Small intestine (tissue), 7 donors: ENCODE measurements around the gene GPX7. TPM values are rescaled to one million over a fixed set of nuclear protein-coding genes. Genes with fewer than 3 reads are reported as not detected.
A peak's percentile ranks its signal among the peaks of the same experiment; 100 is the strongest.

Experiments
- DNase-seq, 2 donors: peaks; one replicate each; pipeline versions ENCODE4 v3.0.0 to v3.0.0-alpha.2; 2013
- FAIRE-seq: peaks from 2 replicates; lab custom pipeline; 2012; peaks lifted over from hg19 to GRCh38; lab: Jason Lieb, UNC
- H3K27ac ChIP-seq, 3 donors: one replicate each; pipeline ENCODE4 v1.5.1; 2013; ENCODE audit warnings: low read length in 2 of 3, mild to moderate bottlenecking in 2 of 3, control low read depth in 1 of 3, inconsistent platforms in 1 of 3, low read depth in 1 of 3, moderate library complexity in 1 of 3
- H3K27me3 ChIP-seq, 3 donors: one replicate each; pipeline ENCODE4 v1.6.1; 2013; ENCODE audit warnings: low read length in 3 of 3, inconsistent platforms in 1 of 3; ENCODE audit not compliant: control insufficient read depth in 3 of 3, insufficient read depth in 3 of 3
- H3K36me3 ChIP-seq, 3 donors: one replicate each; pipeline ENCODE4 v1.6.1; 2013; ENCODE audit warnings: low read length in 3 of 3, inconsistent platforms in 1 of 3, low read depth in 1 of 3, mild to moderate bottlenecking in 1 of 3, moderate library complexity in 1 of 3; ENCODE audit not compliant: control insufficient read depth in 3 of 3, insufficient read depth in 2 of 3
- H3K4me1 ChIP-seq, 3 donors: one replicate each; pipeline ENCODE4 v1.6.1; 2013; ENCODE audit warnings: low read length in 2 of 3, inconsistent platforms in 1 of 3, low read depth in 1 of 3, mild to moderate bottlenecking in 1 of 3, moderate library complexity in 1 of 3; ENCODE audit not compliant: control insufficient read depth in 3 of 3, insufficient read depth in 2 of 3
- H3K4me3 ChIP-seq, 3 donors: one replicate each; pipeline ENCODE4 v1.5.1; 2013; ENCODE audit warnings: low read length in 3 of 3, control low read depth in 1 of 3, inconsistent platforms in 1 of 3, low read depth in 1 of 3, mild to moderate bottlenecking in 1 of 3, moderate library complexity in 1 of 3
- H3K9me3 ChIP-seq, 2 donors: one replicate each; pipeline ENCODE4 v1.6.1; 2013; ENCODE audit warnings: low read depth in 1 of 2, low read length in 1 of 2; ENCODE audit not compliant: control insufficient read depth in 2 of 2, insufficient read depth in 1 of 2
- WGBS, 3 donors: extraction: QIAGEN DNeasy Blood & Tissue Kit; methylation state at CpG; one replicate each; pipeline ENCODE4 v1.1.7; 2013; 5-methylcytosine and 5-hydroxymethylcytosine counted together
- polyA plus RNA-seq, 4 donors: library from polyadenylated mRNA; stranded (reverse) in 3 of 4; unstranded in 1 of 4; fragments of 200-250 nt in 3 of 4; fragments of 120-200 nt in 1 of 4; gene quantifications; one replicate each; pipeline versions ENCODE4 v1.2.1 to v1.2.3, GENCODE V29; 2013
- donor health status: healthy with polysubstance abuse.
- donor health status: control.
- donor health status: control.
- donor health status: Bipolar disorder and iron deficiency.
- donor health status: healthy.

GPX7 gene
- polyA plus RNA-seq, 4 donors, result 1.9 to 40.5 (median 4.1) TPM; not detected in 1

DNA sequence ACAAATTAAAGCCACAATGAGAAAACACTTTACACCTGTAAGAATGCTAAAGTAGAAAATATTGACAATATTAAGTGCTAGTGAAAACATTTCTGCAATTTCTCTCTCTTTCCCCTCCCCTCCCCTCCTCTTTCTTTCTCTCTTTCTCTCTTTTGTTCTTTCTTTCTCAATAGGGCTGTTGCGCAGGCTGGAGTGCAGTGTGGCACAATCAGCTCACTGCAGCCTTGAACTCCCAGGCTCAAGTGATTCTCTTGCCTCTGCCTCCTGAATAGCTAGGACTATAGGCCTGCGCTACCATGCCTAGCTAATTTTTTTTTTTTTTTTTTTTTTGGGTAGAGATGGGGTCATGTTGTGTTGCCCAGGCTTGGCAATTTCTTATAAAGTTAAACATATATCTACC is 24.9 kb downstream of the GPX7 start:
- H3K4me3 ChIP-seq, result no peak overlapping the region
- no peak for FAIRE-seq
- peaks cover 0 to 13% of the 10 kb centered on the region in 2 donors for H3K9me3 ChIP-seq
- H3K27me3 ChIP-seq, result peaks cover 0 to 2% (median 0%) of the 10 kb centered on the region in 3 donors
- no peak overlapping the region for H3K27ac ChIP-seq
- H3K36me3 ChIP-seq, result no peaks in the 10 kb centered on the region
- WGBS, 3 donors, result 97 to 100% (median 97%) methylated on average over 2 of the region's 2 CpGs
- DNase-seq, result no peak
- H3K4me1 ChIP-seq, result peaks cover 0 to 7% (median 0%) of the 10 kb centered on the region in 3 donors

DNA sequence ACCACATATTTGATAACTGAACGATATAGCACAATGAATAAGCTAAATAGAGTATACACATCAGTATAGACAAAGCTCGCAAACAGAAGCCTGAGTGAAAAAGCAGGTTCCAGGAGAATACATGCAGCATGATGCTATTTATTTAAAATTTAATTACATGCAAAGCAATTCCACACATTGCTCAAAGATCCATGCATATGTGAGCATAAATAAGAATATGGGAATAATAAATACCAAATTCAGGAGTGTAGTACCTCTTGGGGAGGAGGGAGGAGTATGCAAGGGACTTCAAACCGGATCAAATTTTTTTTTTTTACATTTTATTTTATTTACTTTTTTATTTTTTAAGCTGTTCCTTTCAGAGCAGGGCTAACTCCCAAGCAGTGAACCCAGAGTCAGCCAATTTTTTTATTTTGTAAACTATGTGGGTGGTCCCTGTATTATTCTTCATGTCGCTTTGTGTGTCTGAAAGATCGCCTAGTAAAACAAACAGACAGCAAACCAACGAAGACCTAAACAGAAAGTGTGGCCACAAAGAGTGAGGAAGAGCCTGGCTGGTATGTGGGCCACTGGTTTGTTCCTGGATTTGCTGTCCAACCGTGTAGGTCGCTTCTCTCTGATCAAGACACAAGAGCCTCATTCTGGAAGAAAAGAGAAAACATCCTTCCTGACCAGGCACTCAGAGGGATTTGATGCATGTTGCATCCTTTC is 26.6 kb downstream of the GPX7 start:
- peaks cover 0 to 18% (median 3%) of the 10 kb centered on the region in 3 donors for H3K27me3 ChIP-seq
- no peaks in the 10 kb centered on the region for H3K36me3 ChIP-seq
- FAIRE-seq (no peak), DNase-seq (no peak)
- H3K9me3 ChIP-seq, result peaks cover 0 to 4% of the 10 kb centered on the region in 2 donors
- H3K4me1 ChIP-seq, result peaks cover 0 to 15% (median 0%) of the 10 kb centered on the region in 3 donors
- 62 to 65% (median 63%) methylated on average over 8 of the region's 8 CpGs for WGBS, 3 donors
- no peak overlapping the region for H3K27ac ChIP-seq
- H3K4me3 ChIP-seq, result no peak overlapping the region

DNA sequence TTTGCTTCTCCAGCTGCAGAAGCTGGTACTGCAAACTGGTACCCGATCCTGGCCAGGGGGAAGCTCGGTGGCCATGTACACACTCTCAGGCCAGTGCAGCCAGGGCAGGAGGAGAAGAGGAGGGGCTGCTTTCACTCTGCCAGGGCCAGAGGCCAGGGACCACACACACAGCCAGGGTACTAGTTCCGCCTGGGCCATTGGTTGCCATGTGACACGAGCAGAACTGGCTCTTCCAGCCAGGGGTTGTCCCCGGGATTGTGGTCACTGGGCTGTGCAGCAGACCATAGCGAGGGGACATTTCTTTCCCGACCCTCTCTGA is 27.1 kb downstream of the GPX7 start:
- FAIRE-seq (no peak), DNase-seq (peak in 1 of 2 donors; percentile 11)
- Histone ChIP-seq H3K9me3 (peaks cover 0 to 4% of the 10 kb centered on the region in 2 donors), H3K27me3 (peaks cover 0 to 23% (median 3%) of the 10 kb centered on the region in 3 donors), H3K4me1 (peaks cover 0 to 15% (median 0%) of the 10 kb centered on the region in 3 donors), H3K27ac (no peak overlapping the region), H3K36me3 (no peaks in the 10 kb centered on the region), H3K4me3 (no peak overlapping the region)
- 56 to 68% (median 66%) methylated on average over 7 of the region's 7 CpGs for WGBS, 3 donors

DNA sequence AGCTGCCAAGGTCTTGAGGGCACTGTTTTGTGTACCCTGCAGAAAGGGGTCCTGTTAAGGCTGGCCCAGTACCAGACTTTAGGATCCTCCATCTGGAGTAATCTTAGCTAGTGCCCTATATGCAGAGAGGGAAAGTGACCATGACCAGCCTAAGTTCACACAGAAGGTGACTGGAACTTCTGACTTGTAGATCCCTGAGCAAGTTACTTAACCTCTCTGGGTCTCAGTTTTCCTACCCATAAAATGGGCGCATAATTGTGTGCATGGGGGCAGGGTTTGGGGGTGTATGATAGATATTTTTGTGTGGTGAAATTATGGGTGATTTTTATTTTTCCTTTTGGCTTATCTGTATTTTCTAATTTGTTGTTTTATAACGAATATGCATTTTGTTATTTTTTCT is 27.5 kb downstream of the GPX7 start:
- WGBS, 3 donors, result 86 to 99% (median 89%) methylated on average over 2 of the region's 2 CpGs
- H3K36me3 ChIP-seq, result no peaks in the 10 kb centered on the region
- H3K27ac ChIP-seq, result no peak overlapping the region
- peaks cover 0 to 8% of the 10 kb centered on the region in 2 donors for H3K9me3 ChIP-seq
- peaks cover 0 to 27% (median 3%) of the 10 kb centered on the region in 3 donors for H3K27me3 ChIP-seq
- H3K4me1 ChIP-seq, result peaks cover 0 to 15% (median 0%) of the 10 kb centered on the region in 3 donors
- no peak overlapping the region for H3K4me3 ChIP-seq
- DNase-seq (no peak), FAIRE-seq (no peak)

DNA sequence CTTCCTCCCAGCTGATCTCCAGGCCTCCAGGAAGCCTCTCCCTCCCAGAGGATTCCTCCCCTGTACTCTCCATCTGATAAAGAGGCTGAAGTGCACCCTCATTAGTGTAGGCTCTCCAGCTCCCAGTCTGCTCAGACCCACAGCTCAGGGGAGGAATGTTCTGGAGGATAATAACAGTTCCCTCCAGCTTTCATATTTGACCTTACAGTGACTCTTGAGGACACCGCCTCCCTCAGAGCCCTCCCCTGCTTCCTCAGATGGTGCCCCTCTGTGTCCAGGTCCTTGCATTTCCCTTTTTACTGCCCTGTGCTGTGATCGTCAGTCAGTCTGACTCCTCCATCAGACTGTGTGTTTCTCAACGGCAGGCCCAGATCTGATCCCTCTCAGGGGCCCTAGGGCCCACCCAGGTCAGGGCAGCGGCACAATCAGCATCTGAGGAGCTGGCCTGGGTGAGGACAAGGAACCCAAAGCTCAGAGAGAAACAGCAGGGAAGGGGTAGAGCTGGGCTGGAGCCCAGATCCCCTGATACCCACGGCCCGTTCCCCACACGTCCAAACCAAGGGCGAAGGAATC is 29.7 kb downstream of the GPX7 start:
- peak; percentile 21 to 58 for DNase-seq
- H3K4me1 ChIP-seq, result peaks cover 0 to 15% (median 0%) of the 10 kb centered on the region in 3 donors
- H3K36me3 ChIP-seq, result no peaks in the 10 kb centered on the region
- no peak for FAIRE-seq
- peaks cover 0 to 15% of the 10 kb centered on the region in 2 donors for H3K9me3 ChIP-seq
- H3K27ac ChIP-seq, result no peak overlapping the region
- H3K27me3 ChIP-seq, result peaks cover 0 to 27% (median 3%) of the 10 kb centered on the region in 3 donors
- WGBS, 3 donors, result 68 to 81% (median 77%) methylated on average over 8 of the region's 8 CpGs
- peak overlapping the region in 1 of 3 donors; percentile 7 for H3K4me3 ChIP-seq

- H3K27me3 ChIP-seq, result peaks cover 0 to 27% (median 3%) of the 10 kb centered on the region in 3 donors
- peak; percentile 18 to 63 for DNase-seq
- peak within 1 kb of the TSS in 2 of 3 donors; percentile 70 to 76 for H3K27ac ChIP-seq
- no peak for FAIRE-seq
- peak within 1 kb of the TSS in 2 of 3 donors; percentile 56 to 57 for H3K4me3 ChIP-seq
- WGBS, 3 donors, result 8 to 13% (median 9%) methylated on average over 31 to 53 of the region's 53 CpGs
- no peaks in the 10 kb centered on the region for H3K36me3 ChIP-seq
- peaks cover 0 to 15% of the 10 kb centered on the region in 2 donors for H3K9me3 ChIP-seq
- H3K4me1 ChIP-seq, result peaks cover 0 to 15% (median 0%) of the 10 kb centered on the region in 3 donors
Observed at GRCh38 chr1:52632732-52633290, 30.6 kb downstream of the GPX7 start, which contains the start of gene SHISAL2A. Gene SHISAL2A (plus strand): TSS chr1:52633168. CDS start chr1:52633494, 326 bp downstream.

DNA sequence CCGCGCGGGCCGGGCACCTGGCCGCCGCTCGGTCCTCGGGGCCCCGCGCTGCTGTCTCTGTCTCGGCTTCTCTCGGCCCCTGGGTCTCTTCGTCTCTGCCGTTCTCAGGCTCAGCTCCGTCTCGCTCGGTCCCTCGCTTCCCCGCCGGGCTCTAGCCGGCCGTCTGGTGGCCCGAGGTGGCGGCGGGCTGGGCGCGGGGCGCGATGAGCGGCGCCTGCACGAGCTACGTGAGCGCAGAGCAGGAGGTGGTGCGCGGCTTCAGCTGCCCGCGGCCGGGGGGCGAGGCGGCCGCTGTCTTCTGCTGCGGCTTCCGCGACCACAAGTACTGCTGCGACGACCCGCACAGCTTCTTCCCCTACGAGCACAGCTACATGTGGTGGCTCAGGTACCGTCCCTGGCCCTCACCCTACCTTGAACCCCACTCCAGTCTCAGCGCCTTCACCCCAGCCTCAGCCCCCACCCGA is 31.2 kb downstream of the GPX7 start:
- Histone ChIP-seq H3K9me3 (peaks cover 0 to 15% of the 10 kb centered on the region in 2 donors), H3K36me3 (no peaks in the 10 kb centered on the region), H3K27me3 (peaks cover 0 to 27% (median 3%) of the 10 kb centered on the region in 3 donors), H3K4me1 (peaks cover 0 to 15% (median 0%) of the 10 kb centered on the region in 3 donors), H3K27ac (peak overlapping the region in 2 of 3 donors; percentile 70 to 76), H3K4me3 (peak overlapping the region in 2 of 3 donors; percentile 56 to 57)
- WGBS, 3 donors, result 3 to 7% (median 4%) methylated on average over 28 to 52 of the region's 52 CpGs
- DNase-seq (peak in 1 of 2 donors; percentile 47), FAIRE-seq (no peak)

DNA sequence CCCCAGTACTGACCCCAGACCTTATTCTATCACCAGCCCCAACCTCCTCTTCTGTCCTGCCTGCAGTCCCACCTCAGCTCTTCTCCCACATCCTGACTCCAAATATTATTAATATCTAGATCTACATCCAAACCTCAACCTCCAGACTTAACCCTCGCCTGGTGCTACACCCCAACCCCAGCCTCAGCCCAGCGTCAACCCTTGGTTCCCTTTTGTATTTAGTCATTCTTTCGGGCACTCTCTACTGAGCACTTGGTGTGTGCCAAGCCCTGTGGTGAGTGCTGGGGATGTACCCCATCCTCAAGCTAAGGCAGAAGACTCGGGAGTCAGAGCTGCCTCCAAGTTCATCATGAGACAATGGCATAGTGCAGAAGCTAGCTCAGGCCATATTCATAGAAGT is 31.9 kb downstream of the GPX7 start:
- DNase-seq, result no peak
- Histone ChIP-seq H3K4me3 (peak overlapping the region in 1 of 3 donors; percentile 4), H3K36me3 (no peaks in the 10 kb centered on the region), H3K9me3 (peaks cover 0 to 15% of the 10 kb centered on the region in 2 donors), H3K27ac (peak overlapping the region in 1 of 3 donors; percentile 5), H3K27me3 (peaks cover 0 to 27% (median 3%) of the 10 kb centered on the region in 3 donors), H3K4me1 (peaks cover 0 to 15% (median 0%) of the 10 kb centered on the region in 3 donors)
- no peak for FAIRE-seq
- 83 to 92% (median 85%) methylated on average over 4 of the region's 4 CpGs for WGBS, 3 donors
